NCI-H2107 treated with DMSO at 0.1 percent for 48 hours (cell line): ENCODE measurements around the gene WWOX.

ENCODE experiments used
- DNase-seq: peaks from one replicate; lab custom pipeline; 2025; ENCODE audit not compliant: unreplicated experiment; lab: John Stamatoyannopoulos, UW

The WWOX gene

GRCh38 chr16:78816499-78817195 is 717.2 kb downstream of the WWOX start:
- no peak for DNase-seq

DNA sequence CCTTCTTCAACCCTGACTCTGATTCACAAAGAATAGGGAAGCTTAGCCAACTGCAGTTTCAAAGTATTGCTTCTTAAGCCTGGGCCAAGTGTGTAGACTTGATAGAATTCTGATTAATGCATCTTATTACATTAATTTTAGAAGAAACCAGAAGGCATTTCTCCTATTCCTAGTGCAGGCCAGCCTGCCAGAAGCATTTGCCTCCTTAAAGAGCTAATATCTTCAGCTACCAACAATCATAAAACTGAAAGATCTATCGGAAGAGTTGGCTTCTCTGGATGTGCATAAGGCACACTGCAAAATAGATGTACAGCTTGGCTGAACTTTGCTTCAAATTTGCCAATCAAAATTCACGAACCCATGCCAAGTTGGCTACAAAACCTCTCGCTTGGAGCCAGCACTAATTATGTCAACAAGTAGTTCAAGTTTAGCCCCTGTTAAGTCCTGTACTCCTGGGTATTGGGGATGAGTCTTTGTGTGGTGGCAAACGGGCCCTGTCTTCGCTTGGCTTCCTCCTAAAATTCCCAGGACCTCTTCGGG is 717.8 kb downstream of the WWOX start:
- DNase-seq = no peak

- DNase-seq = no peak
Observed at GRCh38 chr16:78821335-78821734, 721.9 kb downstream of the WWOX start.

GRCh38 chr16:78822509-78822908 is 723.1 kb downstream of the WWOX start:
- no peak for DNase-seq

DNA sequence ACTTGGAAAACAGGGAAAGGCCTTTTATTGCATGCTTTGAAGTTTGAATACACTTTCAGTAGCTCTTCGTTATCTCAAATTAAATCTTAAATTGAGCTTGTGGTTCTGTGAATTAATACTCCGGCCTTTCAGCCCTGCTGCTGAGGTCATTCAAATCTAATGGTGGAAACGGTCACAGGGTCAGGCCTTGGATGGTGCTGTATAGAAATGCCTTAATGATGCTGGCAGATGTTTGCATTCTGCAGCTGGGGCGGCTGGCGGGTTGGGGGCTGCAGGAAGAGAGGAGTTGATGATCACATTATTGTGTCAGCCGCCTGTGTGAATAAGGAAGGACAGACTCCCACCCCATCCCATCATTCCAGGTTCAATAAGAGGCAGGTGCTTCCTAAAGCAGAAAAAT is 723.6 kb downstream of the WWOX start:
- no peak for DNase-seq

DNA sequence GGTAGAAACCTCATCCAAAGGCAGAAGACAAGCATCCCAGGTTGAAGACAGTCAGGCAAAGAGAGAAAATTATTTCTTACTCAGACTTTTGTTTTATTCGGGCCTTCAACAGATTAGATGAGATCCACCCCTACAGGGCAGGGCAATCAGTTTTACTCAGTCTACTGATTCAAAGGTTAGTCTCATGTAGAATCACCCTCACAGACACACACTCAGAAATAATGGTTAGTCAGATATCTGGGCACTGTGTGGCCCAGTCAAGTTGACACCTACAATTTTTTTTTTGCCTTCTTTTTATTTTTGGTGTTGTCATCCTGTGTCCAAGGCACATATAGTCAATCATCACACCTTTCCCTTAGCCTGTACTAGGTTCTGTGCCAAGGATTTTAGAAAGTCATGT is 729.8 kb downstream of the WWOX start:
- no peak for DNase-seq

DNA sequence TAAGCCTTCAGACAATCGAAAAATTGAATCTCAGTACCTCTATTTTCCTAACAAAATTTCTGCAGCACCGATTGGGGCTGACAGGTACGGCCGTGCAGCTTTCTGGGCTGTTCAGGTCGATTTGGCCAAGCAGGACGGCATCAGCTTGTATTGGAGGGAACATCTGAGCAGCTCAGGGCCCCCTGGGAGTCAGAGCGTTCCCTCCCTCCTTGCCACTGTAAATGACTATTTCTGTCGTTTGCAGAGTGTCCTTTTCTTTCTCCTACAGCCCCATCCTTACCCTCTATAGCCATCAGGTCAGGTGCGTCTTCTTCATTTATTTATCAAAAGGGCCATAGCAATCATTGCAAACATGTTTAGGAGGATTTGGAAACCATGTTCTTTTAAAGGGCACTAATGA is 731.1 kb downstream of the WWOX start:
- no peak for DNase-seq

GRCh38 chr16:78832100-78832499 is 732.6 kb downstream of the WWOX start:
- DNase-seq = no peak

GRCh38 chr16:78836802-78837491 is 737.5 kb downstream of the WWOX start:
- DNase-seq = no peak

DNA sequence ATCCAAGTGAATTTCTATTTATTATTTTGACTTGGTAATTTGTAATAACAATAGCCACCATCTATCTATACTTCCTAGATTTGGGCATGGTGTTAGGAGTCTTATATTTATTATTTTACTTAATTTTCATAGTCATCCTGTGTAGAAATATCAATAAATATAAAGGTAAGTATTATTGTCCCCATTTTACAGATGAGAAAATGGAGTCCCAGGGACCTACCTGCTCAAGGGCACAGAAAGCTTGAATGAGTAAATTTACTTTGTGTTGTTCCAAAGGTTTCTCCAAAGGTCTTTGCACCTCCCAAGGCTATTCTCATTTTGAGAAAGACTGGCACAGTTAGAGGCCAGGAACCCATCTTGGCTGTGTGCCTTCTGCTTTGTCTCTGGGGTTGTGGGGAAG is 738.3 kb downstream of the WWOX start:
- DNase-seq = no peak

GRCh38 chr16:78838276-78838675 is 738.8 kb downstream of the WWOX start:
- no peak for DNase-seq

GRCh38 chr16:78842950-78843349 is 743.5 kb downstream of the WWOX start:
- no peak for DNase-seq

DNA sequence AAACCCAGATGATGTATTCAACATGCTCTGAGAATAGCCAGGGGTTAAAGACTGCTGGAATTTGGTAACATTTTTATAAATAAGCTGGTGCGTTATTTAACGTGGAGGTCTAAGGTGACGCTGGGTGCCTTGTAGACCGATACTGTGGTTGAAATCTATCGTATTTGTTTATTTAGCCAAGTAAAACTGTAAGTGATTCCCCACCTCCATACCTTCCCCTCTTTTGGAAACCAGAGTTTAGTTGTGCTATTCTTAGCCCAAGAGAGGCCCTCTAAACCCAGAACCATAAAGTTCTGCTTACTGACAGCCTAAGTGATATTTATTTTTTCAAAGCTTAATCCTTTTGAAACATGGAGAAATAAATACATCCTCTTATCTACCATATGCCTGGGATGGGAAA is 744.5 kb downstream of the WWOX start:
- DNase-seq = no peak

- DNase-seq = no peak
Observed at GRCh38 chr16:78844682-78845081, 745.2 kb downstream of the WWOX start.

DNA sequence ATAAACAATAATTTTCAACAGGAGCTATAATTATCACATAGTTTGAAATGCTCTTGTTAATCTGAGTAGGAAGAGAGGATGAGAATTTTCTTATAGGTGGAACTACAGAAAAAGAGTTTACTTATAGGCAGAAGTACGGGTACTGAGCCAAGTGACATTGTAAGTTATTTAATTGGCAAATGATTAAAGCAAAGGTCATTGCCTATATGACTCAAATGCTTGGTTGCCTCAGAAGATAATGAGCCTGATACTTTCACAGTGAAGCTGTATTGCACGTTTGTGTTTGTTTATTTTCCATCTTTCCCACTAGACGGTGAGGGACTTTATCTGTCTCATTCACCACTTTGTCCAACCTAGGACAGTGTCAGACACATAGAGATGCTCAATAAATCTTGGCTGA is 751.8 kb downstream of the WWOX start:
- DNase-seq = no peak

DNA sequence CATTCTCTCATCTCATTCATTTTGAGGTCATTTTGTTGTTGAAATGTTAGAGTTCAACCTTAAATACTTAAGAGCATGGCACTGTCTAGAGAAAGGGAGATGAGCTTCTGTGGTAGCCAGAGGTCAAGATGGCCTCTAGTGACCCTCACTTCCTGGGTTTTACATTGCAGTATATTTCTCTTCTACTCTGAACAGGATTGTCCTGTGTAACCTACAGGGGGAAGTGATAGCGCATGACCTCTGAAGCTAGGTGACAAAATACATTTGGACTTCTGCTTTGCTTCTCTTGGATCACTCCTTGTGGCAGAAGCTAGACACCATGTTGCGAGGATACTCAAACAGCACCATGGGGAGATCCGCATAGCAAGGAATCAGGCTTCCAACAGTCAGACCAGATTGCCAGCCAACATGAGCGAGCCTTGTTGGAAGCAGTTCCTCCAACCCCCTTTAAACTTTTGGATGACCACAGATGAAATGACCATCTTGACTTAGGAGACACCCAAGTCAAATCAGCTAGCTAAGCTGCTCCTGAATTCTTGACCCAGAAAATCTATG is 752.7 kb downstream of the WWOX start:
- no peak for DNase-seq

DNA sequence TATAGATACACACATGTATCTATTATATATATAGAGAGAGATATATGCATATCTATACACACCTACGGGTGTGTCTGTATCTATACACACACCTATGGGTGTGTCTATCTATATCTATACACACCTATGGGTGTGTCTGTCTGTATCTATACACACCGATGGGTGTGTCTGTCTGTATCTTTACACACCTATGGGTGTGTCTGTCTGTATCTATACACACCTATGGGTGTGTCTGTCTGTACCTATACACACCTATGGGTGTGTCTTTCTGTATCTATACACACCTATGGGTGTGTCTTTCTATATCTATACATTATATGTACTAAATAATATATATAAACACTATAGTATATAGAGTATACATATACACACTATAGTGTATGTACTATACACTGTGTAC is 762.6 kb downstream of the WWOX start:
- DNase-seq = no peak

GRCh38 chr16:78866521-78866920 is 767.1 kb downstream of the WWOX start:
- DNase-seq = no peak

GRCh38 chr16:78869492-78869891 is 770.0 kb downstream of the WWOX start:
- no peak for DNase-seq

DNA sequence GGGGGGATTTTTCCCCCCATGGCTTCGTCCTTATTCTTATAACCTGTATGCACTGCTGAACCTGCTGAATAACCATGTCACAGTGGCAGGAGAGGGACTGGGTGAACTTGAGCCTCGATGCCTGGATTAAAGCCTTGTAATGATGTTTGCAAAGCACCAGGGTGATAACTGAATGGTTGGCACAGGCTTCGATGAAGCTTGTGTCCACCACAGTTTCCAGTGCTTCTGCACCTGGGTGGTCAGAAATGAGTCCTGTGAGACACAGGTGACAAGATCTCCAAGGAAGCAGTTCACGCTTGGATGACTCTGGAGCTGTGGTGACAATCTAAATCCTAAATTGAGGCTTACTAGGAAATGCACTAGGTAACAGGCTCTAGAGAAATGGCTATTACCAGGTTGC is 771.8 kb downstream of the WWOX start:
- DNase-seq = no peak

GRCh38 chr16:78876671-78877070 is 777.2 kb downstream of the WWOX start:
- DNase-seq = no peak

DNA sequence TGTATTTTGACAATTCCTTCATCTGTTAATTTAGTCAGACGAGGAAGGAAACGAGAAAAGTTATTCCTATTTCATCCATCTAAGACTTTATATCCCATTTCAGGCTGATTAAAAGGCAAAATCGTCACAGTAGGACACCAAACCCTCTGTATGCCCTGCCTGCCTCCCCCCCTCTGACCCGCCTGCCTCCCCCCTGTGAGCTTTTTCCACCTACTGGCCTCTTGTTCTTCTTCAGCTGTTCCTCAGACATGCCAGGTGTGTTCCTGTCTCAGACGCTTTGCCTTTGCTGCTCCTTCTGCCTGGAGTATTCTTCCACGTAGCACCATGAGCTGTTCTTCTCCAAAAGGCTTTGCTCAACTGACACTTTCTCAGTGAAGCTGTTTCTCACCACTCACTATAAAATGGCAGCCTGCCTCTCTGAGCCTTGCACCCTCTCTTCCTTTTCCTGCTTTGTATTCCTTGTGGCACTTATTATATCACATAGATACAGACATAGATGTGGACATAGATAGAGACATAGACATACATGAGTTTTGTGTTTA is 777.7 kb downstream of the WWOX start:
- DNase-seq = no peak
